Thoracic aorta (tissue), 2 donors: ENCODE data around the gene IL27RA. TPM values are rescaled to one million over a fixed set of nuclear protein-coding genes. Genes with fewer than 3 reads are reported as not detected.

Experiments
- ATAC-seq: fragments of 150-250 bp; one replicate; pipeline ENCODE4 v1.8.0; 2017; ENCODE audit warnings: low read depth; ENCODE audit not compliant: insufficient number of reproducible peaks, low FRiP score
- DNase-seq: peaks from one replicate; pipeline ENCODE4 v3.0.0-alpha.2; 2020; ENCODE audit warnings: low spot score
- H3K27ac ChIP-seq, 2 donors: fragments of 200-600 bp; sonication (generic); 1 replicate in 1 of 2; 2 replicates in 1 of 2; pipeline ENCODE4 v1.5.1; 2016; ENCODE audit warnings: mild to moderate bottlenecking in 2 of 2, moderate library complexity in 2 of 2
- H3K27me3 ChIP-seq: fragments of 200-600 bp; sonication (generic); replicated peaks from 2 replicates; pipeline ENCODE4 v1.6.0; 2016; ENCODE audit warnings: mild to moderate bottlenecking; ENCODE audit not compliant: insufficient read depth
- H3K36me3 ChIP-seq: fragments of 200-600 bp; sonication (generic); one replicate; pipeline ENCODE4 v1.5.1; 2016
- H3K4me1 ChIP-seq, 2 donors: fragments of 200-600 bp; sonication (generic); 1 replicate in 1 of 2; 2 replicates in 1 of 2; pipeline versions ENCODE4 v1.5.1 to v1.6.0; 2016; ENCODE audit warnings: low read depth in 2 of 2, mild to moderate bottlenecking in 1 of 2; ENCODE audit not compliant: control insufficient read depth in 1 of 2
- H3K4me3 ChIP-seq: fragments of 200-600 bp; sonication (generic); 2 replicates; pipeline ENCODE4 v1.5.1; 2016; ENCODE audit warnings: mild to moderate bottlenecking
- H3K9me3 ChIP-seq: fragments of 200-600 bp; sonication (generic); 2 replicates; pipeline ENCODE4 v1.5.1; 2016
- total RNA-seq, 2 donors: library from RNA; depleted of rRNA; stranded (reverse); fragments of >200 nt; gene quantifications; one replicate each; pipeline versions ENCODE4 v1.1.0 to v1.2.3, GENCODE V29; 2016
- TF ChIP-seq, protein P1 (sequence below): fragments of 200-600 bp; sonication (generic); IDR thresholded peaks from one replicate; pipeline ENCODE4 v1.5.1; 2019; ENCODE audit warnings: antibody characterized with exemption

Gene IL27RA
- total RNA-seq, 2 donors from 2014 or later: 1.1 to 5.3 TPM

DNA sequence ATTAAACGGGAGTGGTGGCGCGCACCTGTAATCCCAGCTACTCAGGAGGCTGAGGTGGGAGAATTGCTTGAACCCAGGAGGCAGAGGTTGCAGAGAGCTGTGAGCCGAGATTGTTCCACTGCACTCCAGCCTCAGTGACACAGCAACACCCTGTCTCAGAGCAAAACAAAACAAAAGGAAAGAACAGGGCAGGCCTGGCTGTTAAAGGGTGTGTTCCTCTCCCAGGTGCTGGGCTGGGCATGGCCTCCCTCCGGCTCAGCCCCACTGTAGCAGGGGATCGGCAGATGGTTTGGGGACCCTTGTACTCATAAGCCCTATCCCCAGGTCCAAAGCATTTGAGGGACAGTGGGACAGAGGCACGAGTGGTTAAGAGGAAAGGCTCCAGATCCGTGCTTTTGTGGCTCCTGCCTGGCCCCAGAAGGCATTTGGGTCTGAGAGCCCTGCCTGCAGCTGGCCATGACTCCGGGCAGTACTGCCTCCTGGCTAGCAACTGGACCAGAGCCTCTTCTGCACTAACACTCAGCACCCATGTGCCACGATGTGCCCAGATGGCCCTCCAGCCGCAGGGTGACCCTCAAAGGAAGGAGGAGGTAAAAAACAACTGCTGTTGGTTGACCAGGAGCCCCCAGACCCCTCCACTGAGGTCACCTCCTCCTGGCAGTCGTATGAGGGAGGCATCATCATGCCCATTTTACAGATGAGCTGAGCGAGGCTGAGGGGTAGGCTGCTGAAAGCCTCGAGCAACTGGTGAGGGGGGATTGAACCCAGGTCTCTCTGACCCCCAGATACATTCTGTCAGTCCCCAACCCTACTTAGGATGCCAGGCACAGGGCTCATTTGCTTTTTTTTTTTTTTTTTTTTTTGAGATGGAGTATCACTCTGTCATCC is 35.4 kb upstream of the IL27RA start:
- peaks cover 0 to 6% of the 10 kb centered on the region in 2 donors for H3K4me1 ChIP-seq
- ATAC-seq: no peak
- H3K9me3 ChIP-seq: no peaks in the 10 kb centered on the region
- no peaks in the 10 kb centered on the region for H3K27me3 ChIP-seq
- DNase-seq: no peak
- peaks cover 10% of the 10 kb centered on the region for H3K36me3 ChIP-seq
- TF ChIP-seq, protein P1, sequence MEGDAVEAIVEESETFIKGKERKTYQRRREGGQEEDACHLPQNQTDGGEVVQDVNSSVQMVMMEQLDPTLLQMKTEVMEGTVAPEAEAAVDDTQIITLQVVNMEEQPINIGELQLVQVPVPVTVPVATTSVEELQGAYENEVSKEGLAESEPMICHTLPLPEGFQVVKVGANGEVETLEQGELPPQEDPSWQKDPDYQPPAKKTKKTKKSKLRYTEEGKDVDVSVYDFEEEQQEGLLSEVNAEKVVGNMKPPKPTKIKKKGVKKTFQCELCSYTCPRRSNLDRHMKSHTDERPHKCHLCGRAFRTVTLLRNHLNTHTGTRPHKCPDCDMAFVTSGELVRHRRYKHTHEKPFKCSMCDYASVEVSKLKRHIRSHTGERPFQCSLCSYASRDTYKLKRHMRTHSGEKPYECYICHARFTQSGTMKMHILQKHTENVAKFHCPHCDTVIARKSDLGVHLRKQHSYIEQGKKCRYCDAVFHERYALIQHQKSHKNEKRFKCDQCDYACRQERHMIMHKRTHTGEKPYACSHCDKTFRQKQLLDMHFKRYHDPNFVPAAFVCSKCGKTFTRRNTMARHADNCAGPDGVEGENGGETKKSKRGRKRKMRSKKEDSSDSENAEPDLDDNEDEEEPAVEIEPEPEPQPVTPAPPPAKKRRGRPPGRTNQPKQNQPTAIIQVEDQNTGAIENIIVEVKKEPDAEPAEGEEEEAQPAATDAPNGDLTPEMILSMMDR: no peak
- H3K4me3 ChIP-seq: no peak overlapping the region
- H3K27ac ChIP-seq: no peak overlapping the region

DNA sequence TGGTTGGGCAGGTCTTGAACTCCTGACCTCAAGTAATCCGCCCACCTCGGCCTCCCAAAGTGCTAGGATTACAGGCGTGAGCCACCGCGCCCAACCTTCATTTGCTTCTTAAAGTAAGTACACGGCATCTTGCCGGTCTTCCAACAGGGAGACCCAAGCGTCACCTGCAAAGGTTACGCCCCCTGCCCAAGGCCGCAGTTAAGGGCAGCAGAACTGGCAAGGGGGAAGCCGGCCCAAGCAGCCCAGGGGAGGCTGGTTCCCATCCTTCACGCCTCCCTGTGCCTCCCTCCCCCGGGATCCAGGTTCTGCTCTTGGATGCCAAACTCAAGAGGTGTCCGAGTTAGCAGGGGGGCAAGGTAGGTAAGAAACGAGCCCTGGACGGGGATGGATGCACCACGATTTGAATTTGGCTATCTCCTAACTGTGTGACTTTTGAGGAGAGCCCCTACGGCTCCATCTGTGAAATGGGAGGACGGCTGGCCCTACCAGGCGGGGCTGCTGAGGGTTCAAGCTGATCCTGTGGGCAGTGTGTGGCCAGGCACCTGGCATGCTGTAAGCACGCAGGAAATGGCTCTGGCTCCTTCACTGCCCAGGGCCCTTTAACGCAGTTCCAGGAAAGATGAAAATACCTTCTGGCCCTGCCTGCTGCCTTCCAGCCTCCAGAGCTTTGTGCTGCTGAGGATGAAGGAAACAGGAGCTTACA is 34.5 kb upstream of the IL27RA start:
- TF ChIP-seq, protein P1: no peak
- no peak overlapping the region for H3K27ac ChIP-seq
- H3K9me3 ChIP-seq: no peaks in the 10 kb centered on the region
- peaks cover 8% of the 10 kb centered on the region for H3K36me3 ChIP-seq
- no peak for DNase-seq
- no peak overlapping the region for H3K4me3 ChIP-seq
- no peak for ATAC-seq
- H3K27me3 ChIP-seq: no peaks in the 10 kb centered on the region
- peaks cover 0 to 7% of the 10 kb centered on the region in 2 donors for H3K4me1 ChIP-seq

DNA sequence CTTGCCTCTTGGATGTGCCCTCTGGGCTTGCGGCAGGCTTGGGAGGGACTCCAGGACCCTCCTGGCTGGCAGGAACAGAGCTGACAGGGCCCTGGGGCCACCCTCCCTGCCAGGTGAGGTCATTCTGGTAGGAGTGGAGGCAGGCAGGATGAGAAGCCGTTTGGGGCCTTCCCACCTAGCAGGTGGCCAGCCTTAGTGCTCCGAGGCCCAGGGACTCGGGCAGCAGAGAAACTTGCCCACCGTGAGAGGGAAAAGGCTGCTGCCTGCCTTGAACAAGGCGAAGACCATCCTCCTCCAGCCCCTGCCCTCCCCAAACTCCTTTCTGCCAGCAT is 34.0 kb upstream of the IL27RA start:
- H3K36me3 ChIP-seq: peaks cover 3% of the 10 kb centered on the region
- no peak for DNase-seq
- no peak overlapping the region for H3K4me3 ChIP-seq
- TF ChIP-seq, protein P1: no peak
- H3K9me3 ChIP-seq: no peaks in the 10 kb centered on the region
- ATAC-seq: no peak
- H3K27ac ChIP-seq: no peak overlapping the region
- no peaks in the 10 kb centered on the region for H3K27me3 ChIP-seq
- peaks cover 3 to 12% of the 10 kb centered on the region in 2 donors for H3K4me1 ChIP-seq

DNA sequence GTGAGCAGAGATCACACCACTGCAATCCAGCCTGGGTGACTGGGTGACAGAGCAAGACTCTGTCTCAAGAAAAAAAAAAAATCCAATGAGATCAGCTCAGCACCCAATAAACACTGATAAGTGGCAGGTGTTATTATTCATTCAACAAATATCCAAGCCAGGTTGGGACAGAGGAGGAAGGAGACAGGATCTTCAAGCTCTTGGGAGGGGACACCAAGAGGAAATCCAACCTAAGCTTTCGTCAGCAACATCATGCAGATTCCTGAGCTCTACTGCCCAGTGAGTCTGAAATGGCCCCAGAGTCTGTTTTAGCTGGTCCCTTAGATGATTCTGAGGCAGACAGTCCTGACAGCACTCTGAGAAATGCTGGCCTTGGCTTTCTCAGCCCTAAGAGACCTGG is 33.1 kb upstream of the IL27RA start:
- Histone ChIP-seq H3K36me3 (no peaks in the 10 kb centered on the region), H3K27ac (no peak overlapping the region), H3K9me3 (no peaks in the 10 kb centered on the region), H3K27me3 (no peaks in the 10 kb centered on the region), H3K4me3 (no peak overlapping the region), H3K4me1 (peaks cover 11 to 20% of the 10 kb centered on the region in 2 donors)
- no peak for ATAC-seq
- no peak for DNase-seq
- TF ChIP-seq, protein P1: no peak

DNA sequence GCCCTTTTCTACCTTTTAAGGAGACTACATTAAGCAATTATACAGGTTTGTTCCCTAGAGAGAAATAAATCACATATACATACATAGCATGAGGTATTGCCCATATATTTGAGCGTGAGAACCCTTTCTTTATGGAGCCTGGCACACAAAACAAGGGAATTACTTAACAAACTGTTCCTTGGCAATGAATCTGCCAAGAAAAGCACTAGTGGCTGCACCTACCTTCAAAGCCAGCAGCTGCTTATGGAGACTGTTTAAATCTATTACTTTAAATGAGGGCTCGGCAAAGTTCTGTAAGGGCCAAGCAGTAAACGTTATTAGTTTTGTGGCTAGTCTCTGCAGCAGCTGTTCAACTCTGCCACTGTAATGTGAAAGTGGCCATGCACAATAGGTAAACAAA is 32.5 kb upstream of the IL27RA start:
- no peak overlapping the region for H3K4me3 ChIP-seq
- H3K36me3 ChIP-seq: no peaks in the 10 kb centered on the region
- no peaks in the 10 kb centered on the region for H3K27me3 ChIP-seq
- ATAC-seq: no peak
- no peaks in the 10 kb centered on the region for H3K9me3 ChIP-seq
- no peak for DNase-seq
- no peak overlapping the region for H3K27ac ChIP-seq
- TF ChIP-seq, protein P1: no peak
- H3K4me1 ChIP-seq: peaks cover 15 to 27% of the 10 kb centered on the region in 2 donors
